ENCODE data around the gene ST6GAL1.

The ST6GAL1 gene

DNA sequence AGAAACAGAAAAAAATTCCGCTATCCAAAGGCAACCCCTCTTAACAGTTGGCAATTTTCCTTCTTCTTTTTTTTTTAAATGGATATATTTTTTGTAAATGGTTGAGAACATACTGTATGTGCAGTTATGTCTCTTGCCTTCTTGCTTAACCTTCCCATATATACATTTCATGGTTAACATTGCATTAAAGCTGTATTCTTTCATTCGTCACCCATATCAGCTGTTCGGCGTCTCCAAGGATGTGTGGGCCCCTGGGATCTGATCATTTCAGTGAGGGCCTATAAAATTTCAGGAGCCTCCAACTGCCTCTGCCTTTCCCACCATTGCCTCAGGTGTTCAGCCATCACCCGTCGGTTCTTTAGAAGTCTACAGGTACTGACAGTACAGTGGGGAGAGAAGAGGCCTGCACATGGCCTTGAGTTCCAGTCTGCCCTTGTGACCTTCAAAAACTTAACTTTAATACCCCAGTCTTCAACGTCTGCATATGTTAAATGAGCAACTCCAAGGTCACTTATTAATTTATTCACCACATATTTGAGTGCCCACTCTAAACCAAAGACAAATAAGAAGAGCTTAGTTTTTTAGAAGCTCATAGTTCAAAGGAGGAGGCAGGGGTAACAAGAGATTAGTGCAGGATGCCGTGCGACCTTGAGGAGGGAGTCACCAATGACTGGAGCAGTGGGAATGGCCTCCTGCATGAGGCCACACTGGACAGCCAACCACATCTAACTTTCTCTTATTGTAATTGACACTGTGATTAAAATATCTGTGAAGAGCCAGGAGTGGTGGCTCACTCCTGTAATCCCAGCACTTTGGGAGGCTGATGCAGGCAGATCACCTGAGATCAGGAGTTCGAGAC, 6.9 kb downstream of the ST6GAL1 start:
- DNase-seq (ENCODE audit: low spot score), result peak; percentile 31
- no peak for TF ChIP-seq CTCF (IDR thresholded peaks at IDR 0.05)
- H3K4me3 ChIP-seq, result no peak overlapping the region
- peak overlapping the region in 1 of 2 donors; percentile 75 for H3K27ac ChIP-seq

GRCh38 chr3:186938716-186939115, 8.4 kb downstream of the ST6GAL1 start:
- peak overlapping the region; percentile 75 to 82 for H3K27ac ChIP-seq
- no peak overlapping the region for H3K4me3 ChIP-seq
- DNase-seq (ENCODE audit: low spot score), result peak; percentile 81
- no peak for TF ChIP-seq CTCF (IDR thresholded peaks at IDR 0.05)

- H3K27ac ChIP-seq, result peak overlapping the region; percentile 75 to 82
- H3K4me3 ChIP-seq, result no peak overlapping the region
- TF ChIP-seq CTCF (IDR thresholded peaks at IDR 0.05), result no peak
- peak; percentile 50 for DNase-seq (ENCODE audit: low spot score)
These were observed 9.2 kb downstream of the ST6GAL1 start for GRCh38 chr3:186939536-186939935.

GRCh38 chr3:186940967-186941366, 10.6 kb downstream of the ST6GAL1 start:
- Histone ChIP-seq H3K4me3 (peak overlapping the region; percentile 41), H3K27ac (peak overlapping the region; percentile 75 to 82)
- DNase-seq (ENCODE audit: low spot score), result peak; percentile 93
- no peak for TF ChIP-seq CTCF (IDR thresholded peaks at IDR 0.05)

GRCh38 chr3:186942168-186942567, 11.8 kb downstream of the ST6GAL1 start:
- H3K27ac ChIP-seq, result peak overlapping the region in 1 of 2 donors; percentile 82
- no peak for TF ChIP-seq CTCF (IDR thresholded peaks at IDR 0.05)
- DNase-seq (ENCODE audit: low spot score), result no peak
- H3K4me3 ChIP-seq, result no peak overlapping the region

- no peak for TF ChIP-seq CTCF (IDR thresholded peaks at IDR 0.05)
- Histone ChIP-seq H3K27ac (no peak overlapping the region), H3K4me3 (no peak overlapping the region)
- DNase-seq (ENCODE audit: low spot score), result no peak
These were observed 15.0 kb downstream of the ST6GAL1 start for GRCh38 chr3:186945255-186945823.
